Measurements from ENCODE around the gene CAPN3.

- no peak for TF ChIP-seq POLR2A (IDR thresholded peaks at IDR 0.05; ENCODE audit: low read length)
- no peak for TF ChIP-seq GATA1 (IDR thresholded peaks at IDR 0.05; ENCODE audit: low read depth, low read length)
Measured at GRCh38 chr15:42331235-42331634, 28.1 kb upstream of the CAPN3 start.
